ENCODE results near the gene RALGAPB. TPM values are rescaled to one million over a fixed set of nuclear protein-coding genes. Genes with fewer than 3 reads are reported as not detected.
"Not testable (repeated sequence)": the region's sequence is repeated elsewhere in the genome, so short reads cannot be mapped to it uniquely, and the experiment has no call there.

The RALGAPB gene
- 50.6 TPM for polyA plus RNA-seq (ENCODE audit: insufficient read length)
- long read RNA-seq, donor 1, full-length matches to known transcripts: 2 of 2 reads
- long read RNA-seq, donor 1, partial matches to known transcripts: 0 of 2 reads
- long read RNA-seq, donor 1, other reads (novel, unspliced or antisense): 0 of 2 reads
- long read RNA-seq, donor 2: 0 reads
- long read RNA-seq, donor 3: 0 reads
- long read RNA-seq, donor 4: 0 reads
- long read RNA-seq, donor 5, partial matches to known transcripts: 0 of 1 reads
- long read RNA-seq, donor 5, other reads (novel, unspliced or antisense): 0 of 1 reads
- long read RNA-seq, donor 6, full-length matches to known transcripts: 2 of 2 reads
- long read RNA-seq, donor 6, partial matches to known transcripts: 0 of 2 reads
- long read RNA-seq, donor 6, other reads (novel, unspliced or antisense): 0 of 2 reads
- long read RNA-seq, donor 7, full-length matches to known transcripts: 1 of 1 reads
- long read RNA-seq, donor 7, partial matches to known transcripts: 0 of 1 reads
- long read RNA-seq, donor 7, other reads (novel, unspliced or antisense): 0 of 1 reads
- long read RNA-seq, donor 8, partial matches to known transcripts: 9 of 9 reads
- long read RNA-seq, donor 8, other reads (novel, unspliced or antisense): 0 of 9 reads

- DNase-seq: peak; percentile 99
These were observed at the start of gene RALGAPB for GRCh38 chr20:38472513-38473366. Gene RALGAPB, plus strand, starts transcription at chr20:38472843. Its CDS starts 15,590 bp downstream, at chr20:38488433.

GRCh38 chr20:38423541-38423940, 49.1 kb upstream of the RALGAPB start:
- DNase-seq: no peak

- DNase-seq: no peak
These were observed 48.2 kb upstream of the RALGAPB start for GRCh38 chr20:38424401-38424800.

DNA sequence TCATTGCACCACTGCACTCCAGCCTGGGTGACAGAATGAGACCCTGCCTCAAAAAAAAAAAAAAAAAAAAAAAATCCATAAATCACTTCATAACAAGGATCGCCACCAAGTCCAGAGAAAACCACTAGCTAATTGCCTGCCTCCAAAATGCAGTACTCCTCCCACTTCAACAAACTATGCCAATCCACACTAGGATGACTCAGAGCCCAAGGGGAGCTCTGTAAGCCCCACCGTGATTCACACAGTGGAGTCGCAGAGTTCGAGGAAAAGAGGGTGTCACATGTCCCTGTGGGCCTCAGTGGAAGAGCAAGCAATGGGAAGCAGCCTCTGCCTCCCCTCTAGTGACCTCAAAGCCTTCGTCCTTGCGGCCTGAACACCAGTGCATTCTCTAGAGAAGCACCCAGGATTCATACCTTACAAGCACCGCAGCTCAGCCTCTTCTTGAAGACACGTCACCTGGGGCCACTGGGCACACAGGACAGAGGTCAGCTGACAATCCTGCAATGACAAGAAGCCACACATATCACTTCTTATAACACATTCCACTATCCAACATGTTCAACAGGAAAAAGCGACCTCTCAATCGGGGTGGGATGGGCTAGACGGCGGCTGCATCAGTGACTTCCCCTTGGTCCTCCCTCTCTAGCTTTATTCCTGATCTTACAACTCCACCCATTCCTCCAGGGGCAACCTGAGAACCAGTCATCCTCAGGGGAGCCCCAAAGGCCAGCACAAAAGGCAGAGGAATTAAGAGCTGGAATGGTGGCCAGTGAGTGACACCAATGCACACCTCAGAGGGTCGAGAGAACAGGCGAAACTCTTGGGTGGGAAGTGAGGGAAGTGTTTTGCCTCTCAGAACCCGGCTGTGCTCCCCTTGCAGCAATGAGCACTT, 46.4 kb upstream of the RALGAPB start:
- DNase-seq: no peak

- no peak for DNase-seq
These were observed 45.0 kb upstream of the RALGAPB start for GRCh38 chr20:38427655-38428023.

DNA sequence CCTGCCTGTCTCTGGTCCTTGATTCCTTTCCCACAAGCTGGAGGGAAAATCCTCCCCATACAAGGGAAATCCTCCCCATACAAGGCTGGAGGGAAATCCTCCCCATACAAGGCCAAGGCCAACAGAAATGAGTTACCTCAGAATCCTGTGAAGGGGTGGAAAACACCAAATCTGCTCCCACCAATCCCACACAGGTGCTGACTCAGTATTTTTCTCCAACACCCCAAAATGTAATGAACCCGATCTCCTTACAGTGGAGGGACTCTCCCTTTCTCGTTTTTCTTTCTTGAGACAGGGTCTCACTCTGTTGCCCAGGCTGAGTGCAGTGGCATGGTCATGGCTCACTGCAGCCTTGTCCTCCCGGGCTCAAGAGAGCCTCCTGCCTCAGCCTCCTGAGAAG, 43.8 kb upstream of the RALGAPB start:
- no peak for DNase-seq

GRCh38 chr20:38429301-38429700, 43.3 kb upstream of the RALGAPB start:
- no peak for DNase-seq

- no peak for DNase-seq
These were observed 41.8 kb upstream of the RALGAPB start for GRCh38 chr20:38430679-38431325.

DNA sequence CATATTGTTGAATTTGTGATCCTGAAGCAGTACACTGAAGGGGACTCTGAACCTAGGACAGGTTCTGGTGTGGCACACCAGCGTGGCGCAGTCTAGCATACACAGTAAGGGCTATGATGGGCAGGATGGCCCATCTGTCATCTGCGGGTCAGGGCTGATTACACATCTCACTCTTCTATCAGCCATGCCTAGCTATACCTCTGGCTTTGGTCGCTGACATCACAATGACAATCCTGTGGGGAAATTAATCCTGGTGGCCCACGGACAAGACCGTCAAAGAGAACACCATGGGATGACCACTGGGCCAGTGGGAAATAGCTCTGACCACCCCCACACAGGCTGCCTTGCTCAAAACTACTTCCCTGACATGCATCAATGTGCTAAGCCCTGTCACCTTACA, 40.4 kb upstream of the RALGAPB start:
- DNase-seq: no peak

- not testable (repeated sequence) for DNase-seq
These were observed 39.8 kb upstream of the RALGAPB start for GRCh38 chr20:38432870-38433269.

- no peak for DNase-seq
These were observed 39.2 kb upstream of the RALGAPB start for GRCh38 chr20:38433304-38433972.

DNA sequence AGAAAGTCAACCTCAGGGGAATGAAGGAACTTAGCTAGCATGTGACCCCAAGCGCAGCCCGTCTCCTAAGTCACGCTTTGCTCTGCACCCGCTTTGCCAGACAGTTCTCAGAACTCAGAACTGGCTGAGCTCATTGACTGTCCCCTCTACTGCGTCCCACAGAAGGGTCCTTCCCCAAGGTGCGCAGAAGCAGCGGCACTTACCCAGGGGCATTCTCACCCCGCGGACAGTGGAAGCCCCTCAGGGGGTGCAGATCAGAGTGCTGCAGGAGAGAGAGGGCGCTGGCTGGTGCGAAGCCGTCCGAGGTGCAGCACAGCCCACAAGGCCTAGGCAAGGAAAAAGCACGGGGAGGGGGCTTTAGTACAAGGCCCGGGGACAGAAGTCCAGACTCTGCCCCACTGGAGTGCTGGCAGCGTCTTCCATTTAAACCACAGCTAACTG, 38.3 kb upstream of the RALGAPB start:
- no peak for DNase-seq

- peak; percentile 88 for DNase-seq
These were observed 37.7 kb upstream of the RALGAPB start, which contains the start of gene SNHG17 for GRCh38 chr20:38434770-38435554. Gene SNHG17, minus strand, starts transcription at chr20:38435328.

- DNase-seq: no peak
These were observed 37.1 kb upstream of the RALGAPB start for GRCh38 chr20:38435555-38435939.

DNA sequence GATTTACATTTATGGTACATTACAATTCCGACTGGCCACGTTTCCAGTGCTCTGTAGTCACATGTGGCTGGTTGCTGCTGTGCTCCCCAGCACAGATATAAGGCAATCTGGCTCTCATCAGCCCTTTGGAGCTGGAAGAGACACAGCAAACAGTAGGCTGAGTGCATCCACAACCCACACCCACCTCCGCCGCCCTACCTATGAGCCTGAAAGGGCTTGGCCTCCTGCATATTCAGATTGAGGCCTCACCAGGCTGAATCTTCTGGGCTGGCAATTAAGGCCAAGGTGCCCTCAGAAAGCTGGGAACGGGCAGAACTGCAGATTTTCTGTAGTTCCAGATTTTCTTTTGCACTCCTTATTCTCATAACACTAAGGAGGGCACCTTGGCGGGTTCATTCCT, 34.8 kb upstream of the RALGAPB start:
- DNase-seq: no peak

GRCh38 chr20:38441110-38441509, 31.5 kb upstream of the RALGAPB start:
- DNase-seq: not testable (repeated sequence)

- no peak for DNase-seq
These were observed 30.7 kb upstream of the RALGAPB start for GRCh38 chr20:38441916-38442315.

DNA sequence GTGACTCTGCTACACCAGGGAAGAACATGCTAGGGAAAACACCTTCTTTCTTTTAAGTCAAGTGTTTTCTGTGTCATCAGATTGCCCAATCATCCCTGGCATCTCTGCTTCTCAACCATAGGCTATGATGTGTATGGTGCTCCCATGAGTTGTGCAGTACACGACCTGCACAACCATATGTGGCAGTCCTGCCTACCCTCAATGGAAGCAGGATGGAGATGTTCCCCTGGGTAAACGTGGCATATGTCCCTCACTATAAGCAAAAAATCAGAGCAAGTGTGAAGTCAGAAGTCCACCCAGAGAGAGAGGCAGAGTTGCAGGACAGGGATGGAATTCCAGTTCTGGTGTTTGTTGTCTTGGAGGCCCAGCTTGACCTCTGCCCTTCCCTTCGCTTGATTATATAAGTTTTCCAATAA, 27.3 kb upstream of the RALGAPB start:
- no peak for DNase-seq

- no peak for DNase-seq
These were observed 26.7 kb upstream of the RALGAPB start for GRCh38 chr20:38445901-38446425.
